NCI-H345 (cell line): ENCODE results near the gene NR1I3.
"Not testable (repeated sequence)": the region's sequence is repeated elsewhere in the genome, so short reads cannot be mapped to it uniquely, and the experiment has no call there.

ENCODE experiments used
- DNase-seq: peaks from one replicate; lab custom pipeline; 2025; lab: John Stamatoyannopoulos, UW

Gene NR1I3

DNA sequence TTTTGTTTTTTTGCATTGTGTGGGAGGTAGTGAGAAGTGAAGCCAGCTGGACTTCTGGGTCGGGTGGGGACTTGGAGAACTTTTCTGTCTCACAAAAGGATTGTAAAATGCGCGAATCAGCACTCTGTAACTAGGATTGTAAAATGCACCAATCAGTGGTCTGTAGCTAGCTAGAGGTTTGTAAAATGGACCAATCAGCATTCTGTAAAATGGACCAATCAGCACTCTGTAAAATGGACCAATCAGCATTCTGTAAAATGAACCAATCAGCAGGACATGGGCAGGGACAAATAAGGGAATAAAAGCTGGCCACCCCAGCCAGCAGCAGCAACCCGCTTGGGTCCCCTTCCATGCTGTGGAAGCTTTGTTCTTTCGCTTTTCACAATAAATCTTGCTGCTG lies 12.1 kb upstream of the NR1I3 start:
- DNase-seq = not testable (repeated sequence)

DNA sequence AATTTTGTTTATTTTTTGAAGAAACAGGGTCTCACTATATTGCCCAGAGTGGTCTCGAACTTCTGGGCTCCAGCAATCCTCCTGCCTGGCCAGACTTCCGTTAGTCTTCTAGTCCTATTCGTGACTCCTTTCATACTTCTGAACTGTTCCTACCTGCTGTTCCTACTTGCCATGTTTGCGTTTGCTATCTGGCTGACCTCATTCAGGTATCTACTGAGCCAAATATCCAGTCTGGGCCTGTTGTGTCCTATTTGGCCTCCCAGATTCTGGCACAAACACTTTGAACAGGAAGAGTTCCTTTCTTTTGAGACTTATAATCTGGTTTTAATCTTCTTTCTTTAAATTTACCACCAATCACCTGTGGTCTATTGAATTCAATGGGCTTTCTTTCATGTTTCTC lies 6.9 kb upstream of the NR1I3 start:
- DNase-seq = no peak

DNA sequence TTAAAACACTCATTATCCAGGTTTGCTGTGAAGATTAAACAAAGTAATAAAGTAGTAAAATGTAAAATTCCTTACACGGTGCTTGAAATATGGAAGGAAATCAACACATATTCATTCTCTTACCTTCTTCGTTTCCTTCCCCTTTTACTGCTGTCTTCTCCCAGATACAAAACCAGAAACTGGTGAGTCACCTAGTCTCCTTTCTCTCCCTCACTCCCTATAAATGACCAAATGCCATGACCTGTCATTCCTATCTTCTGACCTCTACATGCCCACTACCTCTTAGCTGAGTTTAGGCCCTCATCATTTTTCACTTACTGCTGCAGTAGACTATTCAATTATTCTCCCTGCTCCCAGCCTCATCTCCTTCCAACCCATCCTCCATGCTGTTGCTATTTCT lies 4.3 kb upstream of the NR1I3 start:
- no peak for DNase-seq

DNA sequence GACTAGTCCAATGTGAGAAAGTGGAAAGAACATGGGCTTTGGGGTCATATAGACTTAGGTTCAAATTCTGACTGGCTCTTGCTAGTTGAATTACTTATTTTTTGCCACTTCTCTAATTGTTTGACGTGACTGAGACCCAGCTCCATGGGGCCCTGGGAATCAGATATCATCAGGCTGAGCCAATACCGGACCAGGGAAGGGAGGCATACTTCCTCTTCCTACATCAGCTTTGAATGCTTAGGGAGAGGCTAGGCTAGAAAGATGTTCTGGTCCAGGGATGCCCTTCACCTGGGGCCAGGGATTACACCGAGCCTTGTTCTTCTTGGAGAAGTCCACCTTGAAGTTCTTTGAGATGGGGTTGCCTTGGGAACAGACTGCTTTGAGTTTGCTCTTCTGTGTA lies 3.7 kb upstream of the NR1I3 start:
- no peak for DNase-seq

DNA sequence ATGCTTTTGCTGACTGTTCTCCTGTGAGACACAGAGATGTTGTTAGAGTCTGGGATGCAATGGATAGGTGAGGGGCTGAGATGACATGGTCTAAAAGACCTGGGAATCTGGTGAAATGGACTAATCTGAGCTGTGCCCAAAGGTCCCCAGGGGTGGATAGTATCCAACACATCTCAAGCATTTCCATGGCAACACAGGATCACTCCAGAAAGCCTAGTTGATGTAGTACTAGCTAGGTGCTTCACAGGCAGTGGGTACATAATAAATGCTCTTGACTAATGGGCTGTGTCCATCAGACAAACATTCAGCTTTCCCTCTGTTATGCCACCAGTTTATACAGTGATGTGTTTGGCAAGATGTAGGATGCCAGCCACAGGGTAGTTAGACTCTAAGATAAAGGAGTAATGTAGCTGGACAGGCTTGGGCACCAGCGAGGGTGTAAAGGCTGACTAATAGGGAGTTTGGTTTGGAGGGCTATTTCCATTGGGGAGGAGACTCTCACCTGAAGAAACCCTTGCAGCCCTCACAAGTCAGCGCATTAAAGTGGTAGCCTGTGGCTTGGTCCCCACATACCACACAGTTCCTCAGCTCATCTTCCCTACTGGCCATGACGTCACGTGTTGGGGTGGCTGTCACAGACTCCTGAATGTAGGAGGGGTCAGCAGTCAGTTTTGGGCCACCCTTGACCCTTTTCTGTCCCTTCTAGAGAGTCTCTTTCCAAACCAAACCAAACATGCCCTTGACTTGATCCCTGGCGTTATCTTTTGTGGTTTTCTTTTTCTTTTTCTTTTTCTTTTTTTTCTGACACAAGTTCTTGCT lies 1.8 kb downstream of the NR1I3 start:
- no peak for DNase-seq

DNA sequence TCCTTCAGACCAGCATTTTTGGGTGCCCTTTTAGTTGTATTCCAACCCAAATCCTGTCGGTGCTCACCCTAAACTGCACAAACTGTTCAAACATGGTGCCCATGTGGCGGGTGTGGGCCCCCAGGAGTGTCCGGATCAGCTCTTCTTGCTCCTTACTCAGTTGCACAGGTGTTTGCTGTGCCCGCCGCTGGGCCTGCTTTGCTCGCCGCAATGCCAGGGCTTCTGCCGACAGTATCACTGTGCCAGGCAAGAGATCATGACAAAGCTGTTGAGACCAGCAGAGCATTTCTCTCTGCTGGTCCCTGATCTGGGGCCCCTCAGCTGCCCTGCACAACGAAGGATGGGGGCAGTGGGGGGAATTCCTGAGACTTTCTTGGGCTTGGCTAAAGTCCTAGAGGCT lies 4.9 kb downstream of the NR1I3 start:
- DNase-seq = no peak

DNA sequence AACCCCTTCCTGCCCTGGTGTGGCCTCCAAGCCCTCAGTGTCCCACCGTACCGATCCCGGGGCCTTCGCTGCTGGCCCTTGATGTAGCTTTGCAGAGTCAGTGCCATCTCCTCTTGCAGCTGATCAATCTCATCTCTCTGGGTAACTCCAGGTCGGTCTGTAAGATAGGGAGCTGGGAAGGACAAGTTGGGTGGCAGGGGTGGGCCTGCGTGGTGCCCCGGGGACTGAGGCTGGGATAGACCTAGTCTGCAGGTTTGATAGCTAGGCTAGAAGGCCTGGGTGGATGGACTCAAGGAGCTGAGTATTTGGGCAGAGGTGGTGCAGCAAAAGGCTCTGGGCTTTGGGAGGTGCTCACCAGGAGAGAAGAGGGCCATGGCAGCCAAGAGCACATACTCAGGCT lies 7.2 kb downstream of the NR1I3 start:
- no peak for DNase-seq

DNA sequence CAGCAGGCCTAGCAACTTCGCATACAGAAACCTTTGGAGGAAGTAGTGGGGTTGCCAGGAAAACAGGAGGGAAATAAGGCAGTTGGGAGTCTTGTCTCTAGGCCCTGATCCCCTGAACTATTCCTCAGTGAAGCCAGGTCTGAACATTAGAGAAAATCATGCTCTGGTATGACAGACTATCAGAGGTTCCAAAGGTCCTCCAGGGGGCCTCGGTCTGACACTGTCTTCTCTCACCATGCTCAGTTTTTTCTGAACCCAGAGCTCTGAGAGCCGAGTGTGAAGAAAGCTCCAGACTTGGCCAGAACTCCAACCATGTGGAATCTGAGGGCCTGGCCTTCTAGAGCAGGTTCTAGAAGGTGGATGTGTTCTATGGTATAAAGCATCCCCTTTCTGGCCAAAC lies 8.1 kb downstream of the NR1I3 start:
- no peak for DNase-seq

DNA sequence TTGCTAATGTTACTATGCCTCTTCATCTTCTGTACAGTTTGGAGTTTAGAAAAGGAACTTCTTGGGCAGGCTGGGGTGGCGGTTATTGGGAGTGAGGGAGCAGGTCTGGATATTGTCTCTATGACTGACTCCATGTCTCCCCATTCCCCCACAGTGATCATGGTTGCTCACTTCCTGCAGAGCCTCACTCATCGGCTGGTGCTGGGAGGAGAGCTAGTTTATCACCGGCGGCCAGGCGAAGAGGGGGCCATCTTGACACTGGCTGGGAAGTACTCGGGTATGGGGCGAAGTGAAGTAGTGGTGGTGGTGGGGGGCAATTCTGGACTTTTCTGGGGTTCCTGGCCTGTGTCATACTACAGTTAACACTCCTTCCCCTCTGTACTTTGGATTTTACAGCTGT lies 10.0 kb downstream of the NR1I3 start:
- no peak for DNase-seq

DNA sequence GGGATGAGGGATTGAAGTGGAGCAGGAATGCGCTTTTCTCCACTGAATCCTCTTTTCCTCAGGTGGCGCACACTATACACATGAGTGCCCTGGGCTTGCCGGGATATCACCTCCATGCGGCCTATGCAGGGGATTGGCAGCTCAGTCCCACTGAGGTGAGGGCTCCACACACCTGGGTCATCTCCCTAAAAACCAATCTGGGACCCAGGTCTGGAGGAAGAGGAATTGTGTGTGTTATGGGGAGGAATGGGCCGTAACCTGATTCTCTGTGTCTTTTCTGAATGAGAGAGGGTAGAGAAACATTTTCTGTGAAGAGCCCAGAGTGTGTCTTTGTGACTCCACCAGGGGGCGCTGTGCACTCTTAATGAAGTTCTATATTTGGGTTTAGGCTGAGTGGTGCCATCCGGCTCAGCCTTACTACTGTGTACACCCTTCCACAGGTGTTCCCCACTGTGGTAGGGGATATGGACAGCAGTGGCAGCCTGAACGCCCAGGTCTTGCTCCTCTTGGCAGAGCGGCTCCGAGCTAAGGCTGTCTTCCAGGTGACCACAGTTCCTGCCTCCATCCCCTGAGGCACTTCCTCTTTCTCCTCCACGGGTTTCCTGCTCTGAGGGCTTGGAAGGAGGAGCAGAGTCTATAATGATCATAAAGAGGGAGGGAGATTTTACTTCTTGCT lies 10.7 kb downstream of the NR1I3 start:
- DNase-seq = peak; percentile 77

DNA sequence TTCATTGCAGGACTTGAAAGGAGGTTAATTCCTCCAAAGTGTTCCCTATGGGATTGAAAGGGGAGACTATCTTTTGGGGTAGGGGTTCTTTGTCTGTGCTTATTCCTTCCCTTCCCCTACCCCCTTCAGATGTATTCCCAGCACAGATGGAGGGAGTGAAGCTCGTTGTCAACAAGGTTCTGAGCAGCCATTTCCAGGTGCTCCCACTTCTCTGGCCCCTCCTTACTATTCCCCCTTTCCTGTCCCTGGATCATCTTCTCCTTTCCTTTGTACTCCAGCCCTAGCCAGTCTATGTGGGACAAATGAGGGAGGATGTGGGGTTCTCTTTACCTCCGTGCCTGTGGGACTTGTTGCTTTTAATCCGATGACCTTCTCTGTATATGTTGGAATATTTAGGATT lies 11.2 kb downstream of the NR1I3 start:
- DNase-seq = no peak

DNA sequence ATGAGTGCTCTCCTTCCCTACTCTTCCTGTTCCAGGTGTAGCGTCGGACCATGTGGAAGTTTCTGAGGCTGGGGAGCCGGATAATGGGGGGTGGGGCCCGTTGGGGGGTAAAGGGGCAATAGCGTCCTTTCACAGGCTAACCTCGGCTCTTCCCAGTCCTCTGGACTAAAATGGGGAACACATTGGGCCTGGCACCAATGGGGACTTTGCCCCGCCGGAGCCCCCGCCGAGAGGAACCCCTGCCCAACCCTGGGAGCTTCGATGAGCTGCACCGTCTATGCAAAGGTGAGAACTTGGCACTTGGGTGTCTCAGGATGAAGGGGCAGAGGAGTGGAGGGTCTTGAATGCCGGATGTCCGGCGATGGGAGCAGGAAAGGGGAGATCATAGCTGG lies 11.7 kb downstream of the NR1I3 start:
- peak; percentile 12 for DNase-seq

DNA sequence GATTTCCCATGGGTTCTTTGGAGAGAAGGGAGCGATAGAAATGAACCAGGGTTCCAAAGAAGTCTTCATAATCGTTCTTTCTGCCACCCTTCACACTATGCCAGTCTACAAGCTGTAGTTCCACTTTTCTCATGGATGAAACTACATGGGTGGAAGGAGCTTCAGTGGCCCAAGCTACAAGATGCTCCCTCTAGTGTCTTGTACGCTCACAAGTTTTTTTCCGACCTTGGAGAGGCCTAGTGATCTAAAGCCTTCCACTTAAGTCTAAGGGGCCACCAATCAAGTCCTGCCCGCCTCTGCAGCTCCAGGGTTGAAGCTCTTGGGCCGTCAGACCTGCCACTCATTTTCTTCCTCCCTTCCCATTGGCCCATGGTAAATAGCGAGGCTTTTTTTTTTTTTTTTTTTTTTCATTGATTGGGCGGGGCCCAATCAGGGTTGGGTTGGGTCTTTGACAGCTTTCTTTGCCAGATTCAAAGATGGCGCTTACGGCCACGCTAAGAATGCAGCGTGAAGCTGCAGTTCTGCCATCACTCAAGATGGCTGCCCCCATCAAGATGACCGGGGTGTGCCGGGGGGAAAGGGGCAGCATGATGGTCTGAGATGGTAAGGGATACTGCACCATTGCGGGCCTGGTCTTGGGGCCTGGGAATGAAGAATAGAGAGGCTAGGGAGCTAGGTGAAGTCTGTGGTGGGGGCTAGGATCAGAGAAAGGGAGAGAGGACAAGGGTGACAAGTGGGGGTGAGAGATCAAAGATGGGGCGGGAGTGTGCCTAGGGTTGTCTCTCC lies 12.3 kb downstream of the NR1I3 start, which contains the start of gene TOMM40L:
Gene TOMM40L (plus strand): TSS at position 527 of the 786 bp plus-strand sequence. CDS start 430 bp downstream, outside the sequence.
- peak; percentile 95 for DNase-seq

DNA sequence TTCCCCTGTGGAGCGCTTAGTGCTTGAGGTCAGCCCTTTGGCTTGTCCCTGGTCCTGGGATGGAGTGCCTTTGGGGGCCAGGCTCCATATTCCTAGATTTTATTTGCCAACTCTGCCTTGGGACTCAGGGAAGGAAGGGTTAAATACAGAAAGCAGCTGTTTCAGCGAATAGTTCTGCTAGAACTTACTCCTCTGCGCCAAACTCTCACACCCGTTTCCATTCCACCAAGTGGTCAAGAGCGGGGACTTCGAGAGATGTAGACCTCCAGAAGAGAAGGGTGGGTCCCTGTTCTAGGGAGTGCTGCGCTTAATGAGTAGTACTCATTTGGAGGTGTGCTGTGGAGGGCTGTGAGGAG lies 12.8 kb downstream of the NR1I3 start:
- no peak for DNase-seq

DNA sequence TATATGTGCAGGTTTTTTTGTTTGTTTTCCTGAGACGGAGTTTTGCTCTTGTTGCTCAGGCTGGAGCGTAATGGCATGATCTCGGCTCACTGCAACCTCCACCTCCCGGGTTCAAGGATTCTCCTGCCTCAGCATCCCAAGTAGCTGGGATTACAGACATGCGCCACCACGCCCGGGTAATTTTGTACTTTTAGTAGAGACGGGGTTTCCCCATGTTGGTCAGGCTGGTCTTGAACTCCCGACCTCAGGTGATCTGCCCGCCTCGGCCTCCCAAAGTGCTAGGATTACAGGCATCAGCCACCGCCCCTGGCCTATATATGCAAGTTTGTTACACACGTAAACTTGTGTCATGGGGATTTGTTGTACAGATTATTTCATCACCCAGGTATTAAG lies 13.3 kb downstream of the NR1I3 start:
- DNase-seq = not testable (repeated sequence)

DNA sequence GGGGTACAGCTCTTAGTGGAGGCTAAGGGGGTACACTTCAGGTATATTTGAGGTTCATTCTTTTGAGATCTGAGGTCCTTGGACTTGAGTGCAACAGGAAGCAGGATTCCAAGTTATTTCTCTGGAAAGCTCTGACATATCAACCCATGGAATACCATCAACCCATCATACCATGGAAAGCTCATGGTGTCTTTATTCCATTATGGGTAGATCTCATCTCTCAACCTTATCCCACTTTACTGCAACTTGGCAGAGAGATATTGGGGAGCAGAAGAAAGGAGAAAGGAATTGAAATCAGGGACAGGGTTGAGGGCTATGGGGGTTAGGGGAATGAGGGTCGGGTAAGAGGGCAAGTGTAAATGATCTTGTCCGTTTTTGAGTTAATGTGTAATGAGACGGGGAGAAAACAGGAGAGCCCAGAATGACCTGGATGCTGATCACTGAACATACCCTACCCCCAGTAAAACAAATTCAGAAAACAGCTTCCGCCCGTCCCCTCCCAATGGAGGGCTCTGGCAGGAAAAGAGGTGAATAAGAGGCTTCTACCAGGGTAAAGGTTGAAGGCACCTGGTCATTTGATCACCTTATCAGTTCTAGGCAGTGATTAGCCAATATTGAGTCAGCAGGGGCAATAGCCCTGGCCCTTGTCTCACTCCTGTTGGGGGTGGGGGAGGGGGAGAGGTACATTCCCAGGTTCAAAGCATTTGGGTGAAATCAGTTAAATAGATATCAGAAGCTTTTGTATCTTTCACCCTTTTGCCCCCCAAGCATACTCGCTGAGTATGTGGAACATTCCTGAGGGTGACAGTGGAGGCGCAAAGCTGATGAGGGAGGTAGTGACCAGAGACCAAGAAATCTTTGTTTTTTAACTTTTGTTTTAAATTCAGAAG lies 14.0 kb downstream of the NR1I3 start:
- no peak for DNase-seq

DNA sequence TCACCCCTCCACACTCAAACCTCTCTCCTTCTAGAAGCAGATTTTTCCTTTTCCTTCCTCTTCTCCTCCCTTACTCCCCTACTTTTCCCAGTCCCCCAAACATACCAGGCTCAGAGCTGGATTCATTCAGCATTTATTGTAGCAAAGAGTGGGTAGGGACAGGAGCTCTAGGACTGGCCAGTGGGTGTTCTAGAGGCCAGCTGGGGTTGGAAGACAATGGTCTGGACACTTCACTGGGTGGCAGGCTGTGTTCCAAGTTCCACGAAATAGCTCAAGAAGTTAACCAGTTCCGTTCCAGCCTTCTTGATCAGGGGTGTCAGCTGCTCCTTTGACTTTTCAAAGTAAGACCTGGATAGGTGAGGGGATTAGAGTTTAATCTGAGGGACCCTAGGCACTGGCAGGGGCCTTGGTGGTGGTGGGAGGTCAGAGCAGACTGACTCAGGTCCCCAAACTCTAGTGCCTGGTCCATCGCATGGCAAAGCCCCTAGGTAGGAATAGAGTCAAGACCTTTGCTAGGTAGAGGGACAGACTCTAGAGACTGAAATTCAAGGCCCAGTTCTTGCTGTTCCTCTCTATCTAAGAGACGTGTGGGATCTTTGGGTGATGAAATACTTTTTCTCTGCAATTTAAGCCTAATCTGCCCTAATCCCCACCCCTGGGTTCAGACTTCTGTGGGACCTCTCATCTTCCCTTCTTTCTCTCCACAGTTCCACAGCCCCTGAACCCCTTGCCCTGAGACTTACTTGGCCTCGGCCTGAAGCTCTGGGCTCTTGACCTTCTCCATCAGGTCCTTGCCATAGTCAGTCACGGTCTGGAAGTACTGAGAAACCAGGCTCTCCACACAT lies 15.6 kb downstream of the NR1I3 start:
- no peak for DNase-seq

DNA sequence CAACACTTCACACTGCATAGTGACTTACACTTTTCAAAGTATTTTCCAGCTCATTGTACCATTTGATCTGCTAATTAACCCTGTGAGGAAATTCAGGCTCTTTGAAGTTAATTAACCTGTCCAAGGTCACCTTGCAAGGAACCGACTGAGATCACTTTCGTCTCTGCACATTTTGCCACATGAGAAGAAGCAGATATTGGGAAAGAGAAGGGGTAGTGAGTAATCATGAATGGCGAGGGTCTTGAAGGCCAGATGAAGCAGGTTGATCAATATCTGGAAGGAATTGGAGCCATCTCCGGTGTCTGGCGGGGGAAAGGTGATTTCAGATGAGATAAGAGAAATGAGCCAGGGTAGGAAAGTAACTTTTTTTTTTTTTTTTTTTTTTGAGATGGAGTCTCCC lies 18.0 kb downstream of the NR1I3 start:
- DNase-seq = no peak

DNA sequence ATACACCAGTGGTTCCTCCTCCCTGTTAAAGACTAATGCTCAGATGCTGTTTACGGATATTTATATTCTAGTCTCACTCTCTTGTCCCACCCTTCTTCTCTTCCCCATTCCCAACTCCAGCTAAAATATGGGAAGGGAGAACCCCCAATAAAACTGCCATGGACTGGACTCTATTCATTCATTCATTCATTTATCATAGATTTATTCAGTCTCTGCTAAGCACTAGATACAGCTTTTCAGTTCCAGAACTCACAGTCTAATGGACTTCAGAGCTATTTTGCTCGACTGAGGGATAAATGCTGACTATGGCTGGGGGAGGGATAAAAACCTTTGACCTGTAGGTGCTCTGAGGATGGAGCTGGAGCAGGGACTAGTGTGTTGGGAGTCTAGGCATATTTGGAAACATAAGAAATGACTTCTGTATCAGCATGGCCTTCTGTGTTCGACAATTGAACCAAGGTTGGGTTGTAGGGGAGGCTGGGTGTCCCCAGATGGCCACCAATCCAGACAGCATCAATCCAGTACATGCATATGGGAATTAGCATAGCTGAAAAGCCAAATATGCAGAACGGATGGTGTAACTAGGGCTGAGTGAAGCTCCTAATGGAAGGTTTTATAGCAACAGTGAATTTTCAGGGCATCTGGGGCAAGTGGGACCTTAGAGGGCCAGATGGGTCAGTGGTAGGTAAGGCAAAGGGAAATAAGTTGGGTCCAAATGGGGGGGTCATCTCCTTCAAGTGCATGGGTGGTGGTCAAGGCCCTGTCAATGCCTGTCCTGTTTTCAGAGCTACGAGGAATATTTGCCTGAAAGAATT lies 18.7 kb downstream of the NR1I3 start:
- DNase-seq = no peak
